GM21381 (cell line): Measurements from ENCODE around the gene KRTAP10-4.
"Not testable (repeated sequence)": the region's sequence is repeated elsewhere in the genome, so short reads cannot be mapped to it uniquely, and the experiment has no call there.

ENCODE experiments used
- ATAC-seq: cut with Tn5 transposase; IDR thresholded peaks from one replicate; pipeline ENCODE4 v1.9.1; 2021; ENCODE audit warnings: mild to moderate bottlenecking, moderate library complexity; ENCODE audit not compliant: unreplicated experiment

Gene KRTAP10-4

GRCh38 chr21:44596068-44596725 lies 22.7 kb downstream of the KRTAP10-4 start:
- no peak for ATAC-seq

- ATAC-seq, result no peak
These were observed 24.5 kb downstream of the KRTAP10-4 start for GRCh38 chr21:44598061-44598460.

GRCh38 chr21:44599264-44600029 lies 25.9 kb downstream of the KRTAP10-4 start:
- no peak for ATAC-seq

GRCh38 chr21:44600118-44600978 lies 26.8 kb downstream of the KRTAP10-4 start, which contains the start of gene KRTAP10-7:
Gene KRTAP10-7, plus strand, starts transcription at chr21:44600597. Its CDS starts 25 bp downstream, at chr21:44600622.
- ATAC-seq, result not testable (repeated sequence)

GRCh38 chr21:44601091-44601490 lies 27.6 kb downstream of the KRTAP10-4 start:
- not testable (repeated sequence) for ATAC-seq

GRCh38 chr21:44601596-44602462 lies 28.3 kb downstream of the KRTAP10-4 start:
- no peak for ATAC-seq

- no peak for ATAC-seq
These were observed 28.9 kb downstream of the KRTAP10-4 start for GRCh38 chr21:44602463-44602850.

GRCh38 chr21:44603109-44603875 lies 29.8 kb downstream of the KRTAP10-4 start:
- no peak for ATAC-seq

GRCh38 chr21:44603911-44604310 lies 30.4 kb downstream of the KRTAP10-4 start:
- ATAC-seq, result no peak

GRCh38 chr21:44606495-44606894 lies 33.0 kb downstream of the KRTAP10-4 start:
- no peak for ATAC-seq

GRCh38 chr21:44609193-44609592 lies 35.7 kb downstream of the KRTAP10-4 start:
- no peak for ATAC-seq

GRCh38 chr21:44610157-44610843 lies 36.8 kb downstream of the KRTAP10-4 start:
- not testable (repeated sequence) for ATAC-seq

- no peak for ATAC-seq
These were observed 38.0 kb downstream of the KRTAP10-4 start for GRCh38 chr21:44611551-44611950.

- ATAC-seq, result no peak
These were observed 38.5 kb downstream of the KRTAP10-4 start, which contains the start of gene KRTAP10-8 for GRCh38 chr21:44612029-44612486. Gene KRTAP10-8, plus strand, starts transcription at chr21:44612079. Its CDS starts 22 bp downstream, at chr21:44612101.

- no peak for ATAC-seq
These were observed 39.2 kb downstream of the KRTAP10-4 start for GRCh38 chr21:44612669-44613229.

GRCh38 chr21:44613386-44614155 lies 40.0 kb downstream of the KRTAP10-4 start:
- ATAC-seq, result no peak

GRCh38 chr21:44614161-44614631 lies 40.7 kb downstream of the KRTAP10-4 start:
- ATAC-seq, result no peak
